Ectodermal cell (in vitro differentiated cells): ENCODE measurements around the gene S100A11.

Experiments used
- H3K27ac ChIP-seq: 2 replicates; pipeline ENCODE4 v1.7.0; 2013; ENCODE audit warnings: mild to moderate bottlenecking, low read depth, low read length; ENCODE audit not compliant: insufficient read depth, poor library complexity, severe bottlenecking
- H3K27me3 ChIP-seq: 2 replicates; pipeline ENCODE4 v1.7.0; 2013; ENCODE audit warnings: mild to moderate bottlenecking, low read length; ENCODE audit not compliant: insufficient read depth, control insufficient read depth, poor library complexity, severe bottlenecking
- H3K36me3 ChIP-seq: one replicate; pipeline ENCODE4 v1.7.0; 2013; ENCODE audit warnings: low read length; ENCODE audit not compliant: control insufficient read depth, insufficient read depth
- H3K4me1 ChIP-seq: one replicate; pipeline ENCODE4 v1.7.0; 2013; ENCODE audit warnings: low read length; ENCODE audit not compliant: control insufficient read depth, insufficient read depth
- H3K4me3 ChIP-seq: 2 replicates; pipeline ENCODE4 v1.7.0; 2013; ENCODE audit warnings: low read depth, low read length, control low read depth; ENCODE audit not compliant: insufficient read depth
- H3K9me3 ChIP-seq: 2 replicates; pipeline ENCODE4 v1.7.0; 2013; ENCODE audit warnings: mild to moderate bottlenecking, low read length, moderate library complexity; ENCODE audit not compliant: control insufficient read depth
- WGBS, 2 experiments: methylation state at CpG; one replicate each; pipeline ENCODE4 v1.1.7; 2013; ENCODE audit warnings: missing lambda C conversion rate in 2 of 2; 5-methylcytosine and 5-hydroxymethylcytosine counted together

Gene S100A11

GRCh38 chr1:152053375-152053774 lies 16.6 kb upstream of the S100A11 start:
- H3K4me1 ChIP-seq: peaks cover 2% of the 10 kb centered on the region
- H3K4me3 ChIP-seq: no peak overlapping the region
- H3K27me3 ChIP-seq: no peaks in the 10 kb centered on the region
- no peaks in the 10 kb centered on the region for H3K36me3 ChIP-seq
- no peaks in the 10 kb centered on the region for H3K9me3 ChIP-seq
- H3K27ac ChIP-seq: no peak overlapping the region
- WGBS, 2 experiments: 84 to 86% methylated on average over 13 of the region's 13 CpGs

GRCh38 chr1:152052606-152053005 lies 15.8 kb upstream of the S100A11 start:
- Histone ChIP-seq H3K27me3 (no peaks in the 10 kb centered on the region), H3K27ac (no peak overlapping the region), H3K4me1 (peaks cover 6% of the 10 kb centered on the region), H3K36me3 (no peaks in the 10 kb centered on the region), H3K4me3 (no peak overlapping the region), H3K9me3 (no peaks in the 10 kb centered on the region)
- WGBS, 2 experiments: 34% methylated on average over 11 of the region's 11 CpGs

GRCh38 chr1:152050886-152051675 lies 14.3 kb upstream of the S100A11 start:
- no peaks in the 10 kb centered on the region for H3K27me3 ChIP-seq
- peaks cover 6% of the 10 kb centered on the region for H3K4me1 ChIP-seq
- H3K4me3 ChIP-seq: no peak overlapping the region
- 88 to 92% methylated on average over 6 of the region's 6 CpGs for WGBS, 2 experiments
- no peaks in the 10 kb centered on the region for H3K9me3 ChIP-seq
- no peaks in the 10 kb centered on the region for H3K36me3 ChIP-seq
- H3K27ac ChIP-seq: no peak overlapping the region

- WGBS, 2 experiments: 88 to 95% methylated on average over 6 to 7 of the region's 8 CpGs
These were observed 12.7 kb upstream of the S100A11 start for GRCh38 chr1:152049291-152050083.

GRCh38 chr1:152048416-152049009 lies 11.7 kb upstream of the S100A11 start:
- 53 to 54% methylated on average over 5 of the region's 6 CpGs for WGBS, 2 experiments
- peak overlapping the region; percentile 89 for H3K27ac ChIP-seq
- H3K27me3 ChIP-seq: no peaks in the 10 kb centered on the region
- H3K36me3 ChIP-seq: no peaks in the 10 kb centered on the region
- H3K4me3 ChIP-seq: no peak overlapping the region
- H3K9me3 ChIP-seq: no peaks in the 10 kb centered on the region
- peaks cover 6% of the 10 kb centered on the region for H3K4me1 ChIP-seq

More at GRCh38 chr1:152049291-152050083, 12.7 kb upstream of the S100A11 start:
- Histone ChIP-seq H3K27me3 (no peaks in the 10 kb centered on the region), H3K4me1 (peaks cover 6% of the 10 kb centered on the region), H3K27ac (no peak overlapping the region), H3K9me3 (no peaks in the 10 kb centered on the region), H3K4me3 (no peak overlapping the region), H3K36me3 (no peaks in the 10 kb centered on the region)

- WGBS, 2 experiments: 10 to 12% methylated on average over 13 of the region's 13 CpGs
- peak overlapping the region; percentile 20 for H3K4me3 ChIP-seq
- H3K4me1 ChIP-seq: peaks cover 6% of the 10 kb centered on the region
- H3K27me3 ChIP-seq: no peaks in the 10 kb centered on the region
- no peaks in the 10 kb centered on the region for H3K36me3 ChIP-seq
- H3K9me3 ChIP-seq: no peaks in the 10 kb centered on the region
- H3K27ac ChIP-seq: peak overlapping the region; percentile 89
These were observed 11.1 kb upstream of the S100A11 start for GRCh38 chr1:152047730-152048415.

- Histone ChIP-seq H3K9me3 (no peaks in the 10 kb centered on the region), H3K4me3 (no peak overlapping the region), H3K27ac (peak overlapping the region; percentile 89), H3K4me1 (peaks cover 6% of the 10 kb centered on the region), H3K27me3 (no peaks in the 10 kb centered on the region), H3K36me3 (no peaks in the 10 kb centered on the region)
- WGBS, 2 experiments: 69 to 71% methylated on average over 5 of the region's 5 CpGs
These were observed 10.6 kb upstream of the S100A11 start for GRCh38 chr1:152047413-152047729.

GRCh38 chr1:152044386-152044785 lies 7.6 kb upstream of the S100A11 start:
- no peak overlapping the region for H3K4me3 ChIP-seq
- H3K27me3 ChIP-seq: peaks cover 12% of the 10 kb centered on the region
- H3K27ac ChIP-seq: no peak overlapping the region
- H3K9me3 ChIP-seq: no peaks in the 10 kb centered on the region
- no peaks in the 10 kb centered on the region for H3K36me3 ChIP-seq
- peaks cover 6% of the 10 kb centered on the region for H3K4me1 ChIP-seq
- WGBS, 2 experiments: 69 to 75% methylated on average over 3 of the region's 3 CpGs

- no peak overlapping the region for H3K4me3 ChIP-seq
- peaks cover 6% of the 10 kb centered on the region for H3K4me1 ChIP-seq
- no peak overlapping the region for H3K27ac ChIP-seq
- H3K9me3 ChIP-seq: no peaks in the 10 kb centered on the region
- H3K27me3 ChIP-seq: peaks cover 12% of the 10 kb centered on the region
- no peaks in the 10 kb centered on the region for H3K36me3 ChIP-seq
- 19 to 27% methylated on average over 5 of the region's 5 CpGs for WGBS, 2 experiments
These were observed 7.1 kb upstream of the S100A11 start for GRCh38 chr1:152043870-152044269.

- WGBS, 2 experiments: 87 to 91% methylated on average over 1 of the region's 1 CpG
- H3K4me3 ChIP-seq: no peak overlapping the region
- H3K27ac ChIP-seq: no peak overlapping the region
- peaks cover 16% of the 10 kb centered on the region for H3K27me3 ChIP-seq
- no peaks in the 10 kb centered on the region for H3K4me1 ChIP-seq
- no peaks in the 10 kb centered on the region for H3K9me3 ChIP-seq
- H3K36me3 ChIP-seq: no peaks in the 10 kb centered on the region
These were observed 5.2 kb upstream of the S100A11 start for GRCh38 chr1:152042030-152042429.
